ENCODE data around the gene AAMP. TPM values are rescaled to one million over a fixed set of nuclear protein-coding genes. Genes with fewer than 3 reads are reported as not detected.
A peak's percentile ranks its signal among the peaks of the same experiment; 100 is the strongest.

AAMP gene
- total RNA-seq, 2 donors from 2014 or later = 89.2 to 97.2 TPM

DNA sequence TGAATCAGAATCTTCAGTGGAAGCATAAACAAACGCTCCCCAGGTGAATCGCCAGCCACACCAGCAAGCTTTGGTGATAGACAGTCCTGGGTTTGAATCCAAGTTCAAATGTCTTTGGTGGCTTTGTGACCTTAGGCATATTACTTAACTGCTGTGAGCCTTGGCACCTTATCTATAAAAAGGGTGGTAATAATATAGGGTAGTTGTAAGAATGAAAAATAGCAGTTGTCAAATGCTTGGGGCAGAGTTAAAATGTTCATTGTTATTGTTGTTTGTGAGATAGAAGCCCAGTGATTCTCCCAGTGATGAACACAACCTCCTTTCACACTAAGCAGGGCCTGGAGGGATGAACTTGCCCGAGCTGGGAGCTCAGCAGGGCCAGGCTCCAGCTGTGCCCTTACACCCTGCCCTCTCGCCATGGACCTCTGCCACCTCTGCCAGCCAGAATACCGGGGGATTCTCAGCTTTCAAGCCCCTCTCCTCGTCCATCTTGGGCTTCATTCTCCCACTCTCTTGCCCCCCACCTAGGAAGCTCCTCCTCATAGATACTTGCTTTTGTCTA is 28.5 kb upstream of the AAMP start:
- Histone ChIP-seq H3K27me3 (ENCODE audit: control insufficient read depth, insufficient read depth, low read length, poor library complexity, severe bottlenecking) (no peaks in the 10 kb centered on the region), H3K27ac (ENCODE audit: low read depth, low read length) (no peak overlapping the region), H3K4me1 (ENCODE audit: control insufficient read depth, insufficient read depth, low read length) (no peaks in the 10 kb centered on the region), H3K36me3 (ENCODE audit: control insufficient read depth, insufficient read depth, low read length) (no peaks in the 10 kb centered on the region), H3K9ac (ENCODE audit: extremely low read depth, low read length, poor library complexity, severe bottlenecking) (no peak overlapping the region), H3K4me3 (ENCODE audit: low read length) (no peak overlapping the region), H3K9me3 (ENCODE audit: control insufficient read depth, low read length) (no peaks in the 10 kb centered on the region)
- H3K4me3 Mint-ChIP-seq = no peak overlapping the region
- H3K36me3 Mint-ChIP-seq (ENCODE audit: low read depth) = no peaks in the 10 kb centered on the region
- H3K27me3 Mint-ChIP-seq (ENCODE audit: insufficient read depth) = no peaks in the 10 kb centered on the region
- H3K27ac Mint-ChIP-seq = no peak overlapping the region
- peaks cover 28% of the 10 kb centered on the region for H3K4me1 Mint-ChIP-seq
- H3K9me3 Mint-ChIP-seq = no peaks in the 10 kb centered on the region
- TF ChIP-seq, protein P1, sequence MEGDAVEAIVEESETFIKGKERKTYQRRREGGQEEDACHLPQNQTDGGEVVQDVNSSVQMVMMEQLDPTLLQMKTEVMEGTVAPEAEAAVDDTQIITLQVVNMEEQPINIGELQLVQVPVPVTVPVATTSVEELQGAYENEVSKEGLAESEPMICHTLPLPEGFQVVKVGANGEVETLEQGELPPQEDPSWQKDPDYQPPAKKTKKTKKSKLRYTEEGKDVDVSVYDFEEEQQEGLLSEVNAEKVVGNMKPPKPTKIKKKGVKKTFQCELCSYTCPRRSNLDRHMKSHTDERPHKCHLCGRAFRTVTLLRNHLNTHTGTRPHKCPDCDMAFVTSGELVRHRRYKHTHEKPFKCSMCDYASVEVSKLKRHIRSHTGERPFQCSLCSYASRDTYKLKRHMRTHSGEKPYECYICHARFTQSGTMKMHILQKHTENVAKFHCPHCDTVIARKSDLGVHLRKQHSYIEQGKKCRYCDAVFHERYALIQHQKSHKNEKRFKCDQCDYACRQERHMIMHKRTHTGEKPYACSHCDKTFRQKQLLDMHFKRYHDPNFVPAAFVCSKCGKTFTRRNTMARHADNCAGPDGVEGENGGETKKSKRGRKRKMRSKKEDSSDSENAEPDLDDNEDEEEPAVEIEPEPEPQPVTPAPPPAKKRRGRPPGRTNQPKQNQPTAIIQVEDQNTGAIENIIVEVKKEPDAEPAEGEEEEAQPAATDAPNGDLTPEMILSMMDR (conservative IDR thresholded peaks at IDR 0.05) = no peak
- WGBS, 2 experiments (ENCODE audit: insufficient coverage in 1 of 2, insufficient read length in 1 of 2) = 84 to 87% methylated on average over 5 to 6 of the region's 6 CpGs
- DNase-seq = no peak

DNA sequence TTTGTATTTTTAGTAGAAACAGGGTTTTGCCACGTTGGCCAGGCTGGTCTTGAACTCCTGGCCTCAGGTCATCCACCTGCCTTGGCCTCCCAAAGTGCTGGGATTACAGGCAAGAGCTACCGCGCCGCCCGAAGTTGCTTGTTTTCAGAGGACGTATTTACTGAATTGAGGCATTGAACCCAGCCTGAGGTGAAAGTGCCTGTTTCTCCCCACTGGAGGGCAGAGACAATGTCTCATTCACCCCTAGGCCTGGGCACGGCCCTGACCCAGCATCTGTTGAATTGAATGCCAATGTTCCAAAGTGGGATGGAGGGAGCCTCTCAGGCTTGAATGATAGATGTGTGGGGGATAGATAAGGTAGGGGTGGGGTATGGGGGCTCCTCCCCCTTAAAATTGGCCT is 26.9 kb upstream of the AAMP start:
- peaks cover 4% of the 10 kb centered on the region for H3K4me1 ChIP-seq (ENCODE audit: control insufficient read depth, insufficient read depth, low read length)
- no peaks in the 10 kb centered on the region for H3K27me3 Mint-ChIP-seq (ENCODE audit: insufficient read depth)
- 91 to 94% methylated on average over 6 to 7 of the region's 7 CpGs for WGBS, 2 experiments (ENCODE audit: insufficient coverage in 1 of 2, insufficient read length in 1 of 2)
- H3K4me3 ChIP-seq (ENCODE audit: low read length) = no peak overlapping the region
- H3K36me3 Mint-ChIP-seq (ENCODE audit: low read depth) = no peaks in the 10 kb centered on the region
- H3K27ac ChIP-seq (ENCODE audit: low read depth, low read length) = no peak overlapping the region
- H3K36me3 ChIP-seq (ENCODE audit: control insufficient read depth, insufficient read depth, low read length) = no peaks in the 10 kb centered on the region
- TF ChIP-seq, protein P1 (conservative IDR thresholded peaks at IDR 0.05) = peak; percentile 53
- no peak for DNase-seq
- no peak overlapping the region for H3K9ac ChIP-seq (ENCODE audit: extremely low read depth, low read length, poor library complexity, severe bottlenecking)
- no peaks in the 10 kb centered on the region for H3K9me3 Mint-ChIP-seq
- no peaks in the 10 kb centered on the region for H3K27me3 ChIP-seq (ENCODE audit: control insufficient read depth, insufficient read depth, low read length, poor library complexity, severe bottlenecking)
- H3K9me3 ChIP-seq (ENCODE audit: control insufficient read depth, low read length) = no peaks in the 10 kb centered on the region
- peaks cover 39% of the 10 kb centered on the region for H3K4me1 Mint-ChIP-seq
- no peak overlapping the region for H3K4me3 Mint-ChIP-seq
- H3K27ac Mint-ChIP-seq = no peak overlapping the region

DNA sequence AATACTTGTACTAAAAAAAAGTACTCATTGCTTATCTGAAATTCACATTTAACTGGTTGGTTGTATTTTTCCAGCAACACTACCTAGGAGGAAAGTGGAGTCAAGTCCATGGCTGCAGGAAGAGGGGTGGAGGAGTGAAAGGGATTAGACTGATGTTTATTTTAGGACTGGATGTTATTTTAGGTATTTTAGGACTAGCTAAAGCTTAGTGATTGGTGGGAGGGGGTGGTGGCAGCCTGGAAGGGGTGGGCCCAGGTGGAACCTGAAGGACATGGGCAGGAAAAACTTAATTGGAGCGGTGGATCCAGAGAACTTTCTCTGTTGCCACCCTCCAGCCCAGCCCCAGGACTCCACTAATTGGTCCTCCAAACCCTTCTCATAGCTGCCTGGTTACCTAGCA is 26.3 kb upstream of the AAMP start:
- H3K9ac ChIP-seq (ENCODE audit: extremely low read depth, low read length, poor library complexity, severe bottlenecking) = no peak overlapping the region
- H3K9me3 ChIP-seq (ENCODE audit: control insufficient read depth, low read length) = no peaks in the 10 kb centered on the region
- peaks cover 44% of the 10 kb centered on the region for H3K4me1 Mint-ChIP-seq
- no peaks in the 10 kb centered on the region for H3K9me3 Mint-ChIP-seq
- peaks cover 7% of the 10 kb centered on the region for H3K4me1 ChIP-seq (ENCODE audit: control insufficient read depth, insufficient read depth, low read length)
- TF ChIP-seq, protein P1 (conservative IDR thresholded peaks at IDR 0.05) = no peak
- no peak overlapping the region for H3K4me3 Mint-ChIP-seq
- H3K36me3 Mint-ChIP-seq (ENCODE audit: low read depth) = no peaks in the 10 kb centered on the region
- WGBS, 2 experiments (ENCODE audit: insufficient coverage in 1 of 2, insufficient read length in 1 of 2) = 67 to 93% methylated on average over 1 of the region's 1 CpG
- no peaks in the 10 kb centered on the region for H3K36me3 ChIP-seq (ENCODE audit: control insufficient read depth, insufficient read depth, low read length)
- H3K27me3 ChIP-seq (ENCODE audit: control insufficient read depth, insufficient read depth, low read length, poor library complexity, severe bottlenecking) = no peaks in the 10 kb centered on the region
- DNase-seq = no peak
- no peak overlapping the region for H3K4me3 ChIP-seq (ENCODE audit: low read length)
- no peaks in the 10 kb centered on the region for H3K27me3 Mint-ChIP-seq (ENCODE audit: insufficient read depth)
- H3K27ac ChIP-seq (ENCODE audit: low read depth, low read length) = no peak overlapping the region
- H3K27ac Mint-ChIP-seq = no peak overlapping the region

Data from endodermal cell (in vitro differentiated cells).